Measurements from ENCODE around the gene PPP1R14D. TPM values are rescaled to one million over a fixed set of nuclear protein-coding genes. Genes with fewer than 3 reads are reported as not detected.

Gene PPP1R14D
- total RNA-seq, 1 experiment from 2014 or later = not detected

DNA sequence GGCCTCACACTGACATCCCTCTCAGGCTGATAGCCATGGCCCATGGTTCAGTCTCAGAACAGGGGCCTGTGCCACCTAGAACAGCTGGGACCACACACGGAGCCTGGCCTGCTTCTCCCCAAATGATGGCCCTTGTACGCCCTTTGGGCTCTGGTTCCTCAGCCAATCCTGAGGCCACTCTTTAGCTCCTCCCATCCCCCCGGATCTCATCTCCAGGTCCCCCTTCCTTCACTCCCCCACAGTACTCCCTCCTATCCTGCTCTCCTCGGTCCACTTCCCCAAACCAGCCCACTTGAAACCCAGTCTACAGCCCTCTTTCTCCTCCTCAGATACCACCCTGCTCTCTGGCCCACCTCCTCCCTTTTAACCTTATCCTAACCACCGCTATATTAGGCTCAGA is 39.4 kb downstream of the PPP1R14D start:
- CTCF ChIA-PET = interaction anchor here (2.4 to 6.0 kb wide), 3 partner anchors 69 to 105 kb away, joined by 10 to 49 read pairs (median 30); partner anchors contain the start of gene VPS18
- ATAC-seq (no peak), DNase-seq (ENCODE audit: low read depth, low spot score) (no peak)
- Histone ChIP-seq H3K4me2 (ENCODE audit: low read length) (peak overlapping the region; percentile 47), H3K36me3 (ENCODE audit: control insufficient read depth in 1 of 2, insufficient read depth in 2 of 2, low read length in 2 of 2) (no peaks in the 10 kb centered on the region), H3K9ac (ENCODE audit: low read length) (peak overlapping the region; percentile 33; the same call in 1 of the 2 replicates), H4K20me1 (ENCODE audit: insufficient read depth) (peaks cover 12% of the 10 kb centered on the region; the same call in 1 of the 2 replicates), H3K9me2 (ENCODE audit: insufficient read depth) (no peaks in the 10 kb centered on the region), H3K9me3 (ENCODE audit: control insufficient read depth in 1 of 2, insufficient read depth in 1 of 2, low read depth in 1 of 2, low read length in 2 of 2) (no peaks in the 10 kb centered on the region), H3K4me1 (ENCODE audit: control insufficient read depth in 1 of 2, insufficient read depth in 2 of 2, low read length in 2 of 2) (peaks cover 94 to 98% of the 10 kb centered on the region in 2 experiments), H2AFZ (ENCODE audit: low read depth, low read length, poor library complexity, severe bottlenecking) (no peak overlapping the region), H3K79me2 (ENCODE audit: insufficient read depth, low read length) (peaks cover 40% of the 10 kb centered on the region), H3K27ac (ENCODE audit: low read depth, low read length) (peak overlapping the region; percentile 99), H3K27me3 (ENCODE audit: insufficient read depth, low read length) (no peaks in the 10 kb centered on the region), H3K4me3 (replicated peaks in 1 of 2; ENCODE audit: low read depth in 1 of 2, low read length in 2 of 2) (no peak overlapping the region)
- no TSS peak for BruUV-seq (replicated peaks)
- intact Hi-C loops (cut with micrococcal nuclease) = loop anchor here (10.0 kb wide), 1 partner anchor 194 kb away; the partner anchor contains the start of gene KNL1
- TF ChIP-seq EGR1 (IDR thresholded peaks at IDR 0.05; ENCODE audit: low read depth) = no peak
- POLR2A ChIA-PET = interaction anchor here (0.5 kb wide), 1 partner anchor 141 kb away, joined by 4 read pairs; no protein-coding TSS in a partner anchor
- RAD21 ChIA-PET (ENCODE audit: low non-redundant PET in 1 of 2, low total read pairs in 2 of 2, uncharacterized antibody in 2 of 2, unreplicated experiment in 2 of 2) = no interaction called here

DNA sequence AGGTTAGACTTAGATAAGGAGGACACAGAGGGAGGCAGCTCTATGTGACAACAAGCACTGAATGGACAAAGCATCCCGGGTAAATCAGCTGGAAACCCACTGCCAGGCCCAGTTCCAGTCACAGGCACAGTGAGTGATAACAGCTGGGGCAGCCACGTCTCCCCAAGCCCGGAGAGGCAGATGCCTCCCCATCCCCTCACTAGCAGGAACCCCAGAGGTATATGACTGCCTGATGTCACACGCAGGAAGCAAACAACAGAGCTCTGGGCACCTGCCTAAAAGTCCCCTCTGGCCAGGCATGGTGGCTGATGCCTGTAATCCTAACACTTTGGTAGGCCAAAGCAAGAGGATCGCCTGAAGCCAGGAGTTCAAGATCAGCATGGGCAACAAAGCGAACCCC is 40.5 kb downstream of the PPP1R14D start:
- intact Hi-C loops (cut with micrococcal nuclease) = loop anchor here (1.0 to 10.0 kb wide), 3 partner anchors 57 to 193 kb away; partner anchors contain the start of genes KNL1, SPINT1 and VPS18
- Histone ChIP-seq H3K4me3 (replicated peaks in 1 of 2; ENCODE audit: low read depth in 1 of 2, low read length in 2 of 2) (peak overlapping the region; percentile 21 to 47), H3K27me3 (ENCODE audit: insufficient read depth, low read length) (no peaks in the 10 kb centered on the region), H2AFZ (ENCODE audit: low read depth, low read length, poor library complexity, severe bottlenecking) (no peak overlapping the region), H3K9me2 (ENCODE audit: insufficient read depth) (no peaks in the 10 kb centered on the region), H3K9ac (ENCODE audit: low read length) (peak overlapping the region; percentile 64), H3K36me3 (ENCODE audit: control insufficient read depth in 1 of 2, insufficient read depth in 2 of 2, low read length in 2 of 2) (no peaks in the 10 kb centered on the region), H4K20me1 (ENCODE audit: insufficient read depth) (peaks cover 12% of the 10 kb centered on the region; the same call in 1 of the 2 replicates), H3K4me2 (ENCODE audit: low read length) (peak overlapping the region; percentile 76), H3K79me2 (ENCODE audit: insufficient read depth, low read length) (peaks cover 36% of the 10 kb centered on the region), H3K4me1 (ENCODE audit: control insufficient read depth in 1 of 2, insufficient read depth in 2 of 2, low read length in 2 of 2) (peaks cover 82 to 91% of the 10 kb centered on the region in 2 experiments), H3K27ac (ENCODE audit: low read depth, low read length) (peak overlapping the region; percentile 99), H3K9me3 (ENCODE audit: control insufficient read depth in 1 of 2, insufficient read depth in 1 of 2, low read depth in 1 of 2, low read length in 2 of 2) (no peaks in the 10 kb centered on the region)
- 0 out of 2 replicates have a peak, but pooled peaks have one; percentile 14 for TF ChIP-seq ZFX (IDR thresholded peaks at IDR 0.05)
- TF ChIP-seq, protein P1, sequence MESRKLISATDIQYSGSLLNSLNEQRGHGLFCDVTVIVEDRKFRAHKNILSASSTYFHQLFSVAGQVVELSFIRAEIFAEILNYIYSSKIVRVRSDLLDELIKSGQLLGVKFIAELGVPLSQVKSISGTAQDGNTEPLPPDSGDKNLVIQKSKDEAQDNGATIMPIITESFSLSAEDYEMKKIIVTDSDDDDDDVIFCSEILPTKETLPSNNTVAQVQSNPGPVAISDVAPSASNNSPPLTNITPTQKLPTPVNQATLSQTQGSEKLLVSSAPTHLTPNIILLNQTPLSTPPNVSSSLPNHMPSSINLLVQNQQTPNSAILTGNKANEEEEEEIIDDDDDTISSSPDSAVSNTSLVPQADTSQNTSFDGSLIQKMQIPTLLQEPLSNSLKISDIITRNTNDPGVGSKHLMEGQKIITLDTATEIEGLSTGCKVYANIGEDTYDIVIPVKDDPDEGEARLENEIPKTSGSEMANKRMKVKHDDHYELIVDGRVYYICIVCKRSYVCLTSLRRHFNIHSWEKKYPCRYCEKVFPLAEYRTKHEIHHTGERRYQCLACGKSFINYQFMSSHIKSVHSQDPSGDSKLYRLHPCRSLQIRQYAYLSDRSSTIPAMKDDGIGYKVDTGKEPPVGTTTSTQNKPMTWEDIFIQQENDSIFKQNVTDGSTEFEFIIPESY (IDR thresholded peaks at IDR 0.05; ENCODE audit: extremely low read depth, insufficient replicate concordance, low read length) = no peak
- no TSS peak for BruUV-seq (replicated peaks)
- ATAC-seq (peak; percentile 54), DNase-seq (ENCODE audit: low read depth, low spot score) (no peak)
- ChIA-PET CTCF (interaction anchor here (0.6 to 6.0 kb wide), 5 partner anchors 70 to 557 kb away, joined by 3 to 49 read pairs (median 10); partner anchors contain the start of gene VPS18), RAD21 (ENCODE audit: low non-redundant PET in 1 of 2, low total read pairs in 2 of 2, uncharacterized antibody in 2 of 2, unreplicated experiment in 2 of 2) (interaction anchor here (1.3 to 1.5 kb wide), 2 partner anchors 58 to 106 kb away, joined by 3 read pairs; partner anchors contain the start of gene VPS18 (in 1 of the 2)), POLR2A (interaction anchor here (0.6 to 1.9 kb wide), 10 partner anchors 9 to 444 kb away, joined by 3 to 9 read pairs (median 4); partner anchors contain the start of genes CHAC1, DNAJC17 and ZFYVE19)

Data from HCT116 (cell line).